Endothelial cell of umbilical vein (primary cell): ENCODE results near the gene VANGL1. TPM values are rescaled to one million over a fixed set of nuclear protein-coding genes. Genes with fewer than 3 reads are reported as not detected.

ENCODE experiments used
- BruUV-seq: library from RNA; stranded (reverse); fragments of 400-500 nt; replicated peaks from 2 replicates; lab custom pipeline; 2021; lab: Mats Ljungman, UMichigan
- CTCF ChIA-PET: fragments of 300-600, 350-600 bp; sonication (Branson Sonifier 250); formaldehyde crosslinking; loops from one replicate; lab custom pipeline; 2021; ENCODE audit warnings: antibody characterized with exemption, inconsistent platforms; lab: Charles Lee
- POLR2A ChIA-PET: fragments of 300-600, 350-600 bp; sonication (Branson Sonifier 250); formaldehyde crosslinking; loops from one replicate; lab custom pipeline; 2021; ENCODE audit warnings: antibody characterized with exemption, inconsistent platforms; lab: Charles Lee
- DNase-seq: peaks from one replicate; pipeline ENCODE4 v3.0.0-alpha.2; 2011; ENCODE audit warnings: low read depth, low spot score
- FAIRE-seq: peaks from 2 replicates; lab custom pipeline; 2011; peaks lifted over from hg19 to GRCh38; lab: Jason Lieb, UNC
- H2AFZ ChIP-seq: 2 replicates; pipeline ENCODE4 v1.6.0; 2012; ENCODE audit warnings: low read depth, low read length, control low read depth, inconsistent platforms
- H3K27ac ChIP-seq: 2 replicates; pipeline ENCODE4 v1.5.1; 2011; ENCODE audit warnings: low read depth, mild to moderate bottlenecking, control low read depth, low read length, moderate library complexity; ENCODE audit not compliant: insufficient read depth
- H3K27me3 ChIP-seq, 2 experiments: 2 replicates each; pipeline versions ENCODE4 v1.6.0 to v1.6.1; 2011; ENCODE audit warnings: low read length in 2 of 2, mixed read lengths in 1 of 2; ENCODE audit not compliant: control insufficient read depth in 2 of 2, insufficient read depth in 2 of 2
- H3K36me3 ChIP-seq, 2 experiments: 2 replicates in 1 of 2; 3 replicates in 1 of 2; pipeline ENCODE4 v1.5.1; 2011; ENCODE audit warnings: low read length in 2 of 2, mild to moderate bottlenecking in 1 of 2, moderate library complexity in 1 of 2; ENCODE audit not compliant: control insufficient read depth in 2 of 2, insufficient read depth in 2 of 2; ENCODE audit errors: extremely low read depth in 1 of 2
- H3K4me1 ChIP-seq: 3 replicates; pipeline ENCODE4 v1.5.1; 2011; ENCODE audit warnings: mild to moderate bottlenecking, low read length; ENCODE audit not compliant: control insufficient read depth, insufficient read depth; ENCODE audit errors: extremely low read depth
- H3K4me2 ChIP-seq: 2 replicates; pipeline ENCODE4 v1.6.1; 2011; ENCODE audit warnings: low read length, control low read depth, mixed read lengths; ENCODE audit not compliant: insufficient read depth
- H3K4me3 ChIP-seq, 3 experiments: fragments of 200-600 bp in 1 of 3; sonication (generic), shearing (Covaris generic) in 1 of 3; replicated peaks in 1 of 3; 2 replicates each; pipeline ENCODE4 v1.5.1; 2011 to 2016; ENCODE audit warnings: control low read depth in 3 of 3, low read length in 3 of 3, mild to moderate bottlenecking in 2 of 3, inconsistent platforms in 1 of 3, low read depth in 1 of 3, moderate library complexity in 1 of 3; ENCODE audit not compliant: insufficient read depth in 1 of 3
- H3K79me2 ChIP-seq: 2 replicates; pipeline ENCODE4 v1.6.0; 2012; ENCODE audit warnings: low read length, inconsistent platforms; ENCODE audit not compliant: control insufficient read depth, insufficient read depth
- H3K9ac ChIP-seq: replicated peaks from 2 replicates; pipeline ENCODE3; 2011; ENCODE audit warnings: low read length, control low read depth; ENCODE audit not compliant: insufficient read depth; ENCODE audit errors: extremely low read depth
- H3K9me1 ChIP-seq: replicated peaks from 3 replicates; pipeline ENCODE4 v1.6.0; 2011; ENCODE audit warnings: mild to moderate bottlenecking, low read length; ENCODE audit not compliant: control insufficient read depth, insufficient read depth; ENCODE audit errors: extremely low read depth
- H3K9me3 ChIP-seq: replicated peaks from 2 replicates; pipeline ENCODE4 v1.5.1; 2012; ENCODE audit warnings: low read length, inconsistent platforms; ENCODE audit not compliant: control insufficient read depth, insufficient read depth
- H4K20me1 ChIP-seq: replicated peaks from 2 replicates; pipeline ENCODE3; 2011; ENCODE audit warnings: mild to moderate bottlenecking, low read length; ENCODE audit not compliant: control insufficient read depth, insufficient read depth; ENCODE audit errors: extremely low read depth
- CTCF ChIP-seq, 2 donors: IDR thresholded peaks; 1 replicate in 1 of 2; 2 replicates in 1 of 2; pipeline ENCODE4 v1.5.1; 2011; ENCODE audit warnings: low read length in 2 of 2, mild to moderate bottlenecking in 2 of 2, moderate library complexity in 2 of 2, control low read depth in 1 of 2, inconsistent platforms in 1 of 2, low read depth in 1 of 2; ENCODE audit not compliant: insufficient read depth in 1 of 2; ENCODE audit errors: extremely low read depth in 1 of 2
- EZH2 ChIP-seq: IDR thresholded peaks from 2 replicates; pipeline ENCODE4 v1.6.1; 2012; ENCODE audit warnings: borderline replicate concordance, low read depth, mild to moderate bottlenecking, moderate library complexity, low read length, inconsistent platforms; ENCODE audit not compliant: severe bottlenecking
- FOS ChIP-seq: IDR thresholded peaks from 2 replicates; pipeline ENCODE4 v1.6.1; 2011; ENCODE audit warnings: mild to moderate bottlenecking, low read length, moderate library complexity, borderline replicate concordance; ENCODE audit not compliant: insufficient read depth
- GATA2 ChIP-seq: IDR thresholded peaks from 2 replicates; pipeline ENCODE4 v1.7.0; 2011; ENCODE audit warnings: low read depth, mild to moderate bottlenecking, moderate library complexity, mixed read lengths, low read length; ENCODE audit not compliant: insufficient read length, insufficient read depth
- JUN ChIP-seq: IDR thresholded peaks from 2 replicates; pipeline ENCODE4 v1.6.1; 2011; ENCODE audit warnings: borderline replicate concordance, low read depth; ENCODE audit not compliant: insufficient read length, insufficient read depth
- MYC ChIP-seq: IDR thresholded peaks from one replicate; pipeline ENCODE4 v1.6.1; 2011; ENCODE audit warnings: mild to moderate bottlenecking, low read depth, low read length
- POLR2A ChIP-seq: IDR thresholded peaks from 2 replicates; pipeline ENCODE4 v1.6.1; 2012; ENCODE audit warnings: low read depth, mild to moderate bottlenecking, control low read depth, low read length
- POLR2AphosphoS5 ChIP-seq: IDR thresholded peaks from 2 replicates; pipeline ENCODE4 v1.6.1; 2012; ENCODE audit warnings: low read depth, mild to moderate bottlenecking, control low read depth, low read length, moderate library complexity; ENCODE audit not compliant: insufficient read depth
- dilution Hi-C: fragments of 300-500 bp; cut with MboI; formaldehyde crosslinking; loops from one replicate; pipeline ENCODE4 v1.15.0; 2019; ENCODE audit warnings: low sequenced_read_pairs; ENCODE audit not compliant: extremely low pct_ligation_motif_present
- intact Hi-C: fragments of 100-400 bp; cut with micrococcal nuclease; formaldehyde crosslinking; loops from one replicate; pipeline ENCODE4 v1.10.0; 2022
- polyA plus RNA-seq, 4 experiments: library from polyadenylated mRNA; depleted of rRNA in 3 of 4; stranded (reverse) in 3 of 4; unstranded in 1 of 4; fragments of >200 nt; gene quantifications; 2 replicates each; pipeline versions ENCODE4 v1.2.1 to v1.2.3, GENCODE V29; 2011 to 2012; ENCODE audit warnings: missing spikeins in 1 of 4
- total RNA-seq: library from RNA; stranded (reverse); gene quantifications from 2 replicates; pipeline ENCODE4 v1.2.3, GENCODE V29; 2021
- TF ChIP-seq, protein P1 (sequence below): IDR thresholded peaks from 2 replicates; pipeline ENCODE4 v1.6.1; 2011; ENCODE audit not compliant: insufficient read depth, insufficient read length

The VANGL1 gene
- total and polyA plus RNA-seq, 2 donors (not counting 3 experiments of a cell fraction or from before 2014, with no cell fraction given), result 15.0 to 24.8 TPM

DNA sequence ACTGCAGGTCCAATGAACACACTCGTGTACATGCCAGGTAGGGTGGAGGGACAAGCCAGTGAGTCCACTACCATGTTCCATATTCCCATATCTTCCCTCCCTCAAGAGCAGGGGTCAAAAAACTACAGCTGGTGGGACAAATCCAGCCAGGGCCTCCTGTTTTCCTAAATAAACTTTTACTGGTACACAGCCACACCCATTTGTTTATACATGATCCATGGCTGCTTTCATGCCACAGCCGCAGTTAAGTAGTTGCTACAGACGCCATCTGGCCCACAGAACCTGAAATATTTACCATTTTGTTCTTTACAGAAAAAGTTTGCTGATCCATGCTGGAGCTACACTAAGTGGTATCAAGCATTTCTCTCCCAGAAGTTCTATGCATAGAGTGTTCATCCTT is 84.4 kb downstream of the VANGL1 start:
- no peak overlapping the region for H3K4me3 ChIP-seq
- dilution Hi-C loops, result no loop called here
- CTCF ChIA-PET, result interaction anchor here (1.9 to 2.3 kb wide), 2 partner anchors 19 to 45 kb away, joined by 5 to 10 read pairs; no protein-coding TSS in a partner anchor
- POLR2A ChIA-PET, result no interaction called here
- no peaks in the 10 kb centered on the region for H3K36me3 ChIP-seq
- H3K4me1 ChIP-seq, result no peaks in the 10 kb centered on the region
- no peaks in the 10 kb centered on the region for H3K27me3 ChIP-seq
- intact Hi-C loops, result no loop called here
- FAIRE-seq, result no peak
- BruUV-seq, result no TSS peak
- H3K27ac ChIP-seq, result no peak overlapping the region
- no peaks in the 10 kb centered on the region for H3K79me2 ChIP-seq
- no peak overlapping the region for H3K4me2 ChIP-seq
- no peaks in the 10 kb centered on the region for H3K9me1 ChIP-seq
- DNase-seq, result no peak
- no peak overlapping the region for H2AFZ ChIP-seq
- H3K9ac ChIP-seq, result no peak overlapping the region
- TF ChIP-seq POLR2AphosphoS5 (no peak), EZH2 (no peak), JUN (no peak), FOS (no peak), MYC (no peak), POLR2A (no peak), GATA2 (no peak), CTCF (IDR thresholded peaks at IDR 0.05; ENCODE audit: extremely low read depth in 1 of 2, insufficient read depth in 1 of 2, low read depth in 1 of 2, low read length in 2 of 2) (no peak)
- TF ChIP-seq, protein P1, sequence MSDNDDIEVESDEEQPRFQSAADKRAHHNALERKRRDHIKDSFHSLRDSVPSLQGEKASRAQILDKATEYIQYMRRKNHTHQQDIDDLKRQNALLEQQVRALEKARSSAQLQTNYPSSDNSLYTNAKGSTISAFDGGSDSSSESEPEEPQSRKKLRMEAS, result no peak
- no peaks in the 10 kb centered on the region for H4K20me1 ChIP-seq
- no peaks in the 10 kb centered on the region for H3K9me3 ChIP-seq
